Stimulated activated CD8-positive, alpha-beta memory T cell treated with anti-CD3 and anti-CD28 coated beads, Interleukin-4, amount 100 ng/mL, for 4 hours (primary cell): ENCODE measurements around the gene HPX.

Experiments used
- DNase-seq, 2 donors: peaks; one replicate each; pipeline ENCODE4 v3.0.0-alpha.2; 2020; ENCODE audit warnings: low read depth in 2 of 2, low spot score in 1 of 2

HPX gene

DNA sequence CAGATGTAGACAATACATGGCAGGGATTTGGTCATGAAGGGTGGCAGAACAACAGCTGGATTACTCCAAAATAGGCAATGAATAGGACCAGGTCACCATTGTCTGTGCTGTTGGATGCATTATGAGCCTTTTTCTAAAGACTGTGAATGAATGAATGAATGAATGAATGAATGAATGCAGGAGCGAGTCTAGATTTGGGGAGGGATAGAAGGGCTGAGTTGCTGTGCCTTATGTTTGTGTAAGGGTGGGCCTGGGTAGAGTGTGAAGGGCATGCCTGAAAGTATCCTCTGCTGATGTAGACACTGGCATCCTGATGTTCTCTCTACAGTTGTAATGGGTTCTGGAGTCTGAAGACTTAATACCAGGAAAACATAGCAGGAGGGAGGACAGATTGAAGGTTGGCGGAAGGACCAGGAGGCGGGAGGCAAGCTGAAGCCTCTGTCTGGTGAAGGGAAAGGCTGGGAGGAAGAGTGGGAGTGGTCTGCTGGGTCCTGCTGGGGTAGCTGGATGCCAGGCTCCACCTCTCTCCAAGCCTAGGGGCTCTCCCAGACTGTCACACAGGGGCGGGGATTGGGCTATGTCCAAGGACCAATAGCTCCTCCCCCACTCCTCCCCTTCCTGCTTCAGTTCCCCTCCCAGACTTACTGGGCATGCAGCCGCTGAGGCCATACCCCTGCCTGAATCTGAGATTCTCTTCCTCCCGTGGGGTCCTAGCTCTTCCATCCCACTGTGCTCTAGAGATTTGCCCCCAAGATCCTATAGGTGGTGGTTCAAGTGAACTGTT is 28.1 kb upstream of the HPX start:
- no peak for DNase-seq

DNA sequence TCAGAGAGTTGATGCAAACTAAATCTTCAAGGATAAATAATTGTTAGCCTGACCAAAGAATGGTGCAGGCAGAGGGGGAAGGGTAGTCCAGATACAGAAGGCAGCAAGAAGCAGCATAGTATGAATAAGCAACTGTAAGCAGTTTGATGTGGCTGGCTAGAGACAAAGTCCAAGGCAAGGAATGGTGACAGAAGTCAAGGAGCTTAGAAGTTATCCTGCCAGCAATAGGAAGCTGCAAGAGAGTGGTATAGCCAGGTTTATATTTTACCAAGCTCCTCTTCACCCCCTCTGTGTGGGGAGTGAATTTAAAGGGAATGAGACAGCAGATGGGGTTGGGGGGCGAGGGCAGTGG is 18.3 kb upstream of the HPX start:
- DNase-seq: no peak

DNA sequence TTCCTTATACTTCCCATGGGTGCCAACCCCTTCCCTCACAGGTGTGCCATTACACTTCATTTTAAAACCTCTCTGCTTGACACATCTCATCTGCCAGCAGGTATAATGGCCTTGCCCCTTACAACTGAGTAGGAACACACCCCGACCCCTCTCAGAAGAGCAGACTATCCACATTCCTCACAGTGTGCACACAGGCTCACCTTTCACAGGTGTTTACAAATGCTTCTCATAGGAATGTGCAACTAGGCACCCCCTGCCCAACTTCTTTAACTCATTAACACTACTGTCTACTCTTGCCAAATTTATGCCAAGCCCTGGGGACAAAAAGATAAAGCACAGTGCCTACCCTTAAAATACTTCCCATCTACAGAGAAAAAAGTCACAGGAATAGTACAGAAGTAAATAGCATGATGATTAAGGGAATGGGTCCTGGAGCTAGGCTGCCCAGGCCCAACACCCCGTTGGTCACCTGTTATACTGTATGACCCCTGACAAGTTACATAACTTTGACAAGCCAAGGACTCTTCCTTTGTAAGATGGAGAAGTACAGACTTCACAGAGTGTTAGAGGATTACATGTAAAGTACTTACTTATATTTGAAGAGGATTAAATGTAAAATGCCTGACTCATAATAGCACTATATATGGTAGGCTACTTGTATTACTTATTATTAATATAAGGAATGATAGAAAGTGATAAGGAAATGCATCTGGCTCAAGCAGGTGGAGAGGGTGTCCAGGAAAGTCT is 17.7 kb upstream of the HPX start:
- no peak for DNase-seq

DNA sequence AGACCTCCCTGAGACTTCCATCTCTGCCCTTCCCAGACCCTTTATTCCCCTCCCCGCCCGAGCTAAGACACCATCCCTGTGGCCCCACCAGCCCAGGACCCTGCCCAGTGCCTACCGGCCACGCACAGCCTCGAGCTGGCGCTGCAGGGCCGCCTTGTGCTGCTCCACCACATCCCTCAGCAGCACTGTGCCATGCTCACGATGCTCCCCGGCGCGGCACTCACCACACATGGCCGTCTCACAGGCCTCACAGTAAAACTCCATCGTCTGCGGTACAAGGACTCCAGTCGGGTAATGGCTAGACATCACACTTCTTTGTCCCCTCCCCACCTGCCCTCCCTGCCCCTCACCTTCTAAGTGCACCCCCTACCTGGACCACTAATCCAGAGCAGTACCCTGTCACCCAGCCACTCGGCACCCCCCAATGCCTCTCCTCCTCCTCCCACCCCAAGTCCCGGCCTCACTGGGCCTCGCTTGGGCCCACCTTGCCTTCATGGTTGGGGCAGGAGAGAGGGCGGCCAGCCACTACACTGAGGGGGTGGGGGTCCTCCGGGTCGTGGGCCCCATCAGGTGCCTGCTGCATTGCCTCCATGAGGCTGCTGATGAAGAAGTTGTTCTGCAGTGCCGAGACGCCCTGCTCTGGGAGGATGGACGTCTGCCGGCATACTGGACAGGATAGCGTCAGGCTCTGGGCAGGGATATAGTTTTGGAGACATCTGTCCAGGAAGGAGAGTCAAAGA is 17.0 kb upstream of the HPX start:
- no peak for DNase-seq

DNA sequence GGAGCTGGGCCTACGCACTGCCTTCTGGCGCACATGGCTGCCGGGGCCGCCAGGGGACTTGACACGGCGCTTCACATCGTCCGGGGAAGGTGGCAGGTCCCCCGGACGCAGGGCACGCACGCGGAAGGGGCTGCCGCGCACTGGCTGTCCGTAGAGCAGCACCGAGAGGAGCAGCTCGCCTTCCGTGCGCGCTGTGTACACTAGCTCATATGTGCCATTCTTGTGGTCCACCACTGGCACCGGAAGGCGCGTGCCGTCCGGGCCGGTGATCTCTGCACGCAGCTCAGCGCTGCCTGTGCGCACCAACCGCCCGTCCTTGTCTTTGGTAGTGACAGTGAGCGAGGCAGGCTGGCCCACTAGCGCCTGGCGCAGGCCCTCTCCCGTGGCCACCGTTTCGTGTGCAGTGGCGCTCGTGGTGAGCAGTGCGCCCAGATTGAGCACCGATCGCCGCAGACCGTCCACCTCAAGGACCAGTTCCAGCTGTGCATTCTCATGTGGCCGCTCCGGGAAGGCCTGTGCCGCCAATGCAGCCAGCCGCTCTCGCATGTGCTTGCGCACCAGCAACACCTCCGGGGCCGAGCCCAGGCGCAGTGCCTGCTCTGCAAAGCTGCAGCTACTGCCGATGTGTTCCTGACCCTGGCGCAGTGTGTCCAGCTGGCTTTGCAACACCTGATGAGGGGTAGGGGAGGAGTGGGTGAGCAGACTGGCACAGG is 15.7 kb upstream of the HPX start:
- no peak for DNase-seq

DNA sequence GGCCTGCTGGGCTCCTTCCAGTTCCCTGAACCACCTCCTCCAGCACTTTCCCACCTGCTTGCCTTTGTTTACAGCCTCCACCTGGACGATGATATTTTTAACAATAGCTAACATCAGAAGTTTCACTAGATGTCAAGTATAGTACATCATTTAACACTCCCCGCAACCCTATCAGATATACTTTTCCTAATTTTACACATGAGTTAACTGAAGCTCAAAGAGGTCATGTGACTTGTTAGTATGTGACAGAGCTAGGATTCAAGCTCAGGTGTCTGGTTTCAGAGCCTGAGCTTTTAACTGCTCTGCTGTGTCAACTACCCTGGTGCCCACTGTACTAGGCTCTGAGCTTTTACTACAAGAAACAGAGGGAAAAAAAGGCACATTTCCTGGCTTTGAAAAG is 14.3 kb upstream of the HPX start:
- no peak for DNase-seq

DNA sequence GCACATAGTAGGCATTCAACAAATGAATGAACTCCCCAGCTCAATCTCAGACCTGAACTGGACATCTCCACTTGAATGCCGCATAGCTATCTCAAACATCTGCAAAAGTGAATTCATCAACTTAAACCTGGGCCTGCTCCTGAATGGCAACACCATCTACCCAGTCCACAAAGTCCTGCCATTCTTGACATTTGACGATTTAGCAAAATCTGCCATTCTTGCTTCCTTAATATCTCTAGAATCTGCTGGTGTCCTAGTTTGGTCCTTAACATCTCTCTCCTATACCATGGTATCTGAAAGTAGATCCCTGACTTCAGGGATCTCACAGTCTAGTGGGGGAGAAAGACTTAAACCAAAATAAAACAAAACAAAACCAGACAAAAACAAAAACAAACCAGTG is 12.4 kb upstream of the HPX start:
- no peak for DNase-seq

DNA sequence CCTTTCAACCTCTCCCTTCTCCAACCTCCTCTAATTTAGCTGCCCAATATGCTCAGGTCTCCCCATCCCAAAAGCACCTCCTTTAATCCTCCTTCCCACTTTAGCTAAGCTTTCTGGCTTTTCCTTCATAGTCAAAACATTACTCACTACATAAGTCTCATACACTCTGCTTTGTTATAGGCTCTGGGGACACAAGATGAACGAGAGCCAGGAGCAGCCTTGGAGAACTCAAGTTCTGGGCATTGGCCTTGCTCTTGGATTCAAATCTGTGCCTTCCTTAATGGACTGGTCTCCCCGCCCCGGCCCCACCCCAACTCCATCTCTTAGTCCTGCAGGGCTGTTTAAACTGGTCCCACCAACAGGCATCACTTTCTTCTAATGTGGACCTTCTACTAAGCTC is 11.4 kb upstream of the HPX start:
- DNase-seq: no peak

DNA sequence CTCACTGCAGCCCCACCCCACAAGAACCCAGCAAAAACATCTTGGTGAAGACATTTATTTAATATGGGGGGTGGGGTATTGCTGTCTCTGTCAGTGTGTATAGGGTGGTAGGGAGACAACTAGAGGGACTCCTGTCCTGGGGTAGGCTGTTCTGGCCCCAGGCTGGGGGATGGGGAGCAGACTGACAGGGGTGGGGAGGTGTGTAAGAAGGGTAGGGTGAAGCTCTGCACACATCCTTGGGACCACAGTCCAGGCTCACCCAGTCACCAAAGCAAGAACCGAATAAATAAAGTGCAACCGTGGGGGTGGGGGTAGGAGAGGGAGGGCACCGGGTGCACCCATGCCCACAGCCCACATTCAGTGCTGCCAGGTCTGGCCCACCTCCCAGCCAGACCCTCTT is 7.8 kb upstream of the HPX start:
- no peak for DNase-seq

DNA sequence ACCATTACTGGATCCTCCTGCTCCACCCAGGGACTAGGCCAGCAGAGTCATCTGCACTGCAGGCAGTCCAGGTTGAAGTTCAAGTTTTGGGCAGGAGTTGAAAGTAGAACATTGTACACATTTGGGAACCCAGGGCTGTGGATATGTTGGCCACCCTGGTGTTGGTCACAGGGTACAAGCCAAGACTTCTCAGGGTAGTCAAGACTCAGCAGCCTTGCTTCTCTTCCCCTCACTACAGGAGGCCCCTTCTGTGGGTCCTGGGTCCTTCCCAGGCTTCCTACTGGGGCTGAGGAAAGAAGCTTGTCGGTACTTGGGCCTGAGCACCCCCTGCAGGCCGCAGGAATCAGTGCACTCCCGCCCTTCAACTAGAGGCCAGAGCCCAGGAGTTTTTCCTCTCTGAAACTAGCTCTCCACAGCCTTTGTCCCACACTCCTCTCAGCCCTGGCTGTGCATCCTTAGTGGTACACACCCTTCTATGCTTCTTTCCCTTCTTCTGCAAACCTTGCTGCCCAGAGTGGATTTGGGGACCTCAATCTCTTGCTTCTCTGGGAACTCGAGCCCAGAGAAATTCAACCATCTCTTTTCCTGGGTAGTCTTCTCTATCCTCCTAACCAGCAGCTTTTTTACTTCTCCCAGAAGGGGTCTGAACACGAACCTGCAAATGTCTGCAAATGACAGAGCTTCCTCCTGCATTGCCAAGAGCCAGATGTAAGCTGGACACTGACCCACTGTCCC is 2.6 kb upstream of the HPX start:
- peak; percentile 12 to 21 for DNase-seq

DNA sequence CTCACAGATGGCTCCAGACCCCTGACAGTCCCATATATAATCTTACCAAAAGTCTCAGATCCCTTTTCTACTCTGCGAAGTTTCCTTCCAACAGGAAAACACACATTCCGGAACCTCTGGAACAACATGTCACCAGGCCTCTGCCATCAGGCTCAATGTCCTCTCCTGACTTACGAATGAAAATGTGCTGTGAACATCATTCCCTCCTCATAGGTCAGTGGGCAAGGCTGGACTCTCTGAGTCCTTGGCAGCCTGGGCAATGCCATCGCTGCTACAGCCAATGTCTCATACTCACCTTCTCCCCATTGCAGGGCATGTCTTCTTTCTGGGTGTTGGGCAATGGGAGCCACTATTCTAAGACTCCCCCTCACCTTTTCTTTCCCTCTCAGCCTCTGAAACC is 1.7 kb upstream of the HPX start:
- DNase-seq: no peak

DNA sequence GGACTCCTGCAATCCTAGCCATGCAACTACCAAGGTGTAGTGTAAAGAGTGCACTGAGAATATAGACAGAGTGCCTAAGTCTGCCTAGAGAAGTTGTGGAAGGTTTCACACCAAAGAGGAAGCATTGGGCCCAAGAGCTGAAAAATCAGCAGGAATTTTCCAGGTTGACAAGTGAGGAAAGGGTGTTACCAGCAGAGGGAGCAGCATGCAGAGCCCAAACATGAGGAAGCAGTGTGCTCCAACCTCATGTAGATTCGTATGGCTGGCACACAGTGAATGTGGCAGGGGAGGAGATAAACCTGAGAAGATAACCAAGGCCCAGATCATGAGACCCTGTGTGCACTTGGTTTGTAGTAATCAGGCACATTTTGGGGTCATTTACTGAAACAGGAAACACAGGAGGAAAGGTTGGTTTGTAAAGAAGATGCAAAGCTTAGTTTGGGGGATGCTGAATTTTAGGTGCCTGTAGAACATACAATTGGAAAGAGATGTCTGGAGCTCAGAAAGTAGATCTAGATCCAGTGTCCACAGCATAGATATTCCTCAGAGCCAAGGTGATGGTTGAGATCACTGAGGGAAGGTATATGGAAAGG is 1.7 kb downstream of the HPX start:
- no peak for DNase-seq

DNA sequence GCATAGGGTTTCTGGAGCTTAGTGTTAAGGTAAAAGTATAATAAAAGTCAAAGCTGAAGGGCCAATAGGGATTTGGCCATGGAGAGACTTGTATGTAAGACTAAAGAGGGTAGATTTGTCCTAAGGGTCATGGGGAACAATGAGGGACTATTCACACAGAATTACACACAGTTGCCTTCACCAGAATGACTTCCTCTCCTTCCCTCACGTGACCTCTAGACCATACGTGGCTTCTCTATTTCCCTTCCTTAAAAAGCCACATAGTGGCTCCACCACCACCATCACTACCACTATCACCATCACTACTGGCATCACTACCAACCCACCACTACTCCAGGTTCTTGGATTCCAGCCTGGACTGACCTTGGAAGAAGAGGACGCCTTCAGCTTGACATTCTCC is 2.8 kb downstream of the HPX start:
- DNase-seq: no peak

DNA sequence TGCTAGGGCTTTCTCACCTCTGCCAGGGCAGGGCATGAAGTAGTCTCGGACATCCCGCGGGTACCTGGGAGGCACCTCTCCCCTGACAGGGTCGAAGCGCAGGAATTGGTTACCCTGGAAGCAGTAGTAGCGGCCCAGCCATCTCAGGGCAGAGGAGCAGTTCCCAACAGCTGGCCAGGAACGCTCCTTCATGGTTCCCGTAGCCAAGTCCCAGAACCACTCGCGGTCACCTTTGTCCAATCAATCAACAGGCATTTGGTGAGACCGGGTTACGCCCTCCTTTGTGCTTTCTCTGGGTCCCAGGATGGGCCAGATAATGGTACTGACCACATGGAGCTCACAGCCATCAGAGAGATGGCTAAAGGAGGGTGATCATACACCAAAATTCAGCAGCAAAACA is 3.4 kb downstream of the HPX start:
- DNase-seq: no peak

DNA sequence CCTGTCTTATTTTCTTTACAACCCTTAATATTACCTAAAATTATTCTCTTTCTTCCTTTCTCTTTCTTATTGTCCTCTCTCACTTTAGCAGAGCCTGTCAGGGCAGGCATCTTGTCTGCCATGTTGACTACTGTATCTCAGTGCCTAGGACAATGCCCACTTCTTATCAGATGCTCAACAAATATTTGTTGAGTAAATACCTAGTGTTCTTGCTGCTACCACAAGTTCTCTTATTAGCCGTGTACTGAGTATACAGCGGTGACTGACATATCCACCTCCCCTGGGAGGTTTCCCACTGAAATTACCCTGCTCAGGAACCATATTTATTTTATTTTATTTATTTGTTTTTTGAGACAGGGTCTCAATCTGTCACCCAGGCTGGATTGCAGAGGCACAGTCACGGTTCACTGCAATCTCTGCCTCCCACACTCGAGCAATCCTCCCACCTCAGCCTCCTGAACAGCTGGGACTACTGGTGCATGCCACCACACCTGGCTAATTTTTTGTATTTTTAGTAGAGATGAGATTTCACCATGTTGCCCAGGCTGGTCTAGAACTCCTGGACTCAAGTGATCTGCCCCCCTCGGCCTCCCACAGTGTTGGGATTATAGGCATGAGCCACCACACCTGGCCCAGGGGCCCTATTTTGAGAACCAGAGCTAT is 6.7 kb downstream of the HPX start:
- no peak for DNase-seq

DNA sequence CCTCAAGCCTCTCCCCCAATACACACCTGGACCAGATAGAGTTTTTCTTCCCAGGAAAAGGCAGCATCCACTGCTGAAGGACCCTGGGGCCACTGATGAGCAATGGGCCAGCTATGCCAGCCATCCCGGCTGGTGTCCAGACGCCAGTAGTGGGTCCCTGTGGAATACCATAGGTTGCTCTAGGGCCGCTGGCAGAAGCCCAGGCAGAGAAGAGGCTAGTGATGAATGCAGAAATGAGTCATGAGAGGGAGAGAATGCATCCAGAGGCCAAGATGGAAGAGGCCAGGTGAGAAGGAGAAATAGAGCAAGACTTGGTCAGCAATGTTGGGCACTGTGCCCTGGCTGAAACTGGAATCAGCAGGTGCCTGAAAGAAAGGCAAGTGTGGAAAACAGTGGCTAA is 8.9 kb downstream of the HPX start:
- no peak for DNase-seq

DNA sequence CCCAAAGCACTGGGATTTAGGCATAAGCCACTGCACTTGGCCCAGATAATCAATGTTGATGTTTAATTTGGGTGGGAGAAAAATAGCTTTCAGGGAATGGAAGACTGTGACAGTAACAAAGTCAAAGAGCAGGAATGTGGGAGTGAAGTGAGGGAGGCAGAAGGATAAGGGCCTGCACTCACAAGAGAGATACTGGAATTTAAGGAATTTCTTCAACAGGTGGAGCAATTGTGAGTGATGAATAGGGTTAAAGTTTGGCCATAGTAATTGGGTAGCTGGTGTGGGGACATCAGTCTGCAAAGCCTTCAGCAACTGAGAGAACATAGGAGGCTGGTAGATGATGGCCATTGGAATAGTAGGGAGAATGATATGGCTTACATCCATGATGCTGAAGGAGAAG is 13.3 kb downstream of the HPX start:
- DNase-seq: no peak

DNA sequence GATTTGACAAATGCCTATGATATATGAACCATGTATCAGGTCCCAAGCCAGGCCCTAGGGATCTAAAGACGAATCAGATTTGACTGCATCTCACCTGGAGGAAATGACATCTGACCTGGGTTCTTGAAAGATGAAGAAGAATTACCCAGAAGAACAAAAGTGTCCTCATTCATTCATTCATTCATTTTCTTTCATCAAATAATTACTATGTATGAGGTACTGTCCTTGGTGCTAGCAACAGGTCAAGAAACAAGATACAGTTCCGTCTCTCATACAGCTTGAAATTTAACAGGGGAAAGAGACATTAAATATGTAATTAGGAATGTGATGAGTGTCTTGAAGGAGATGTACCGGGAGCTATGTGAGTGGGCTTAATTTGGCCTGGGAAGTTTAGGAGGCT is 20.1 kb downstream of the HPX start:
- no peak for DNase-seq

DNA sequence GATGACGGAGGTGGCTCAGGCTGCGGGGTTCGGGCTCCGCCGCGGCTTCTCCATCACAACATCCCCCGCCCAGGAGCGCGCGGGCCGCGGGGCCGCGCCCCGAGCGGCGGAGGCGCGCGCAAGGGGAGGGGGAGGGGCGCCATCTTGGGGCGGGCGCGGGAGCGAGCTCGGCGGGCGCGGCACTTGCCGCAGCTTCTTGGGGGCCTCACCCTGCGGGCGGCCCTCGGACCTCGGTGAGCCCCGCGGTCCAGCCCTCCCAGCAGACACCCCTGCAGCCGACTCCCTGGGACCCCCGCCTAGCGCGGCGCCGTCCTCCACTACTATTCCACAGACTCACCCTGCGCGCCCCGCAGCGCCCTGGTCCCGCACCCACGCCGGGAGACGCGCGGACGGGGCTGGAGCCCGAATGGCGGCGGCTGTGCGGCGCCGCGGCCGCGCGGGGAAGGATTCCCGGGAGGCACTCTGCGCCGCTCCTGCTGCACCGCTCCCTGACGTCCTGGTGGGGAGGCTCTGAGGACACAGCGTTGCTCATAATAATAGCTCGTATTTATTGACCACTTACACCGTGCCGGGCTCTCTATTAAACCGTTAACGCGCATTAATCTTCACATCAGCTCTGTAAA is 21.7 kb downstream of the HPX start, which contains the start of gene APBB1:
Gene APBB1, minus strand, starts transcription at position 86 of the 623 bp plus-strand sequence. CDS start 7,747 bp downstream, outside the sequence.
- DNase-seq: peak; percentile 23 to 43
